ELR (cell line): ENCODE data around the gene MRPS17.
A peak's percentile ranks its signal among the peaks of the same experiment; 100 is the strongest.
"Not testable (repeated sequence)": the region's sequence is repeated elsewhere in the genome, so short reads cannot be mapped to it uniquely, and the experiment has no call there.

Source experiments
- DNase-seq: peaks from one replicate; pipeline ENCODE4 v3.0.0-alpha.2; 2015; ENCODE audit warnings: low read depth

MRPS17 gene

DNA sequence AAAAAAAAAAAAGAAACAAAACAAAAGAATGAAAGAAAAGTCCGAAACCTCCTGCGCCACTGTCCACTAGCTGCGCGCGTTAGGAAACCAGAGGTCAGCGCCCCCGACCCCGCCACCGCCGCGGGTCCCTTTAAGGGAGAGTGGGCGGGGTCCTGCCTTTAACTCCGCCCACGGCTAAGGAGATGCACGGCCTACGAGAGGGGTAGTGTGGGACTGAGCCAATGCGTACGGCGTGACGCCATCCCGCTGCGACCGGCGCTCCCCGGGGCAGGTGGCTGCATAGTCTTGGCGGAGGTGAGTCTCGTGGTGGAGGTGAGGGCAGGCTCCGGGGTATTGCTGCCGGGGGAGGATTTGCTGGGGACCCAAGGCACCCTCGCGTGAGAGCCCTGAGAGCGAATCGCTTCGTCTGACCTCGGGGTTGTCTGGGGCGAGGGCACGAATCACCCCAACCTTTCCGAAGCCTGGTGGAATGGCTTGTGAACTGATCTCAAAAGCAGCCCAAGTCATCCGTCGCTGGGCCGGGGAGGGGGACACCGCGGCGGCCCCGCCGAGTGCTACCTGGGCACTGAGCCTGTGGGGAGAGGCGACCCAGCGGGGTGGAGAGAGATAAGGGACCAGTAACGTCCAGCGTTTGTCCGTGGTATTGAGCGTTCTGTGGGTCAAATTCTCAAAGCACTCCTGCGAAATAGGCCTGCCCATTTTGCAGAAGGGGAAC lies at the start of gene MRPS17:
Gene MRPS17 (plus strand): TSS at position 241 of the 715 bp plus-strand sequence. CDS start 1,319 bp downstream, outside the sequence.
- peak; percentile 89 for DNase-seq

DNA sequence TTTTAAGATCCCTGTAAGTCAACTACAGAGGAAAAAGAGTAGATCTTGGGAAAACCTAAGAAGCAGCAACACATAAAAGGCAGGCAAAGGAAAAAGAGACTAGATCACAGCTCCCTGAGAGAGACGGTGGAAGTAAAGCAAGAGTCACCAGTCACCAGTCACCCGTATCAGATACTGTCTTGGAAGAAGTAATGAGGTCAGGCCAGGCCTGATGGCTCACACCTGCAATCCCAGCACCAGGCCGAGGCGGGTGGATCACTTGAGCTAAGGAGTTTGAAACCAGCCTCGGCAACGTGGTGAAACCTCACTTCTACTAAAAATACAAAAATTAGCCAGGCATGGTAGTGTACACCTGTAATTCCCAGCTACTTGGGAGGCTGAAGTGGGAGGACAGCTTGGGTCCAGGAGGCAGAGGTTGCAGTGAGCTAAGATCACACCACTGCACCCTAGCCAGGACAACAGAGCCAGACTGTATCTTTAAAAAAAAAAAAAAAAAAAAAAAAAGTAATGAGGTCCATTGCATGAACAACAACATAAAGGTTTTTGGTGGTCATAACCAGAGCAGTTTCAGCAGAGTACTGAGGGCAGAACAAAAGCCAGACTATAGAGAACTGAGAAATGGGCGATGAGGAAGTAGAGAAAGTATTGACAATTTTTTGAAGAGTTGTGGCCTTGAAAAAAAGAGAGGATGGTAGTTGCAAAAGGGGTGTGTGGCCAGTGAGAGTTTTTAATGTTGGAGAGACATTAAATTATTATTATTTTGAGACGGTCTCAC lies 47.5 kb upstream of the MRPS17 start:
- DNase-seq: no peak

DNA sequence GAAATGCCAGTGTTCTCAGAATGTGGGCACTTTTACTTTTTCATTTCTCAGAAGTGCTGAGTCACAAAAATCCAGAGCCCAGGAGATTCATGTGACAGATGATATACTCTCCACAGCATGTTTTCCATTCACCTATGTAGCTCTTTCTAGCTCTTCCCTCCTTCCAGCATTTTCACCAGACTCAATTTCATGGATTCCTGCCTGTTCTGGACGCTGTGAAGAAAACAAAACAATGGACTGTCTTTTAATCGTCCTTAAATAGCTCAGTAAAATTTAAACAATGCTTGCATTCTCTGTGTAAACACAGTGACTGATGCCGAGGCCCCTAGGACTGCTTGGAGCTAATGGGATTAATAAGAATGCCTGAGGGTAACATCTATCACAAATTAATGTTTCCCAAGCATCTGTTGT lies 38.9 kb upstream of the MRPS17 start:
- DNase-seq: no peak

DNA sequence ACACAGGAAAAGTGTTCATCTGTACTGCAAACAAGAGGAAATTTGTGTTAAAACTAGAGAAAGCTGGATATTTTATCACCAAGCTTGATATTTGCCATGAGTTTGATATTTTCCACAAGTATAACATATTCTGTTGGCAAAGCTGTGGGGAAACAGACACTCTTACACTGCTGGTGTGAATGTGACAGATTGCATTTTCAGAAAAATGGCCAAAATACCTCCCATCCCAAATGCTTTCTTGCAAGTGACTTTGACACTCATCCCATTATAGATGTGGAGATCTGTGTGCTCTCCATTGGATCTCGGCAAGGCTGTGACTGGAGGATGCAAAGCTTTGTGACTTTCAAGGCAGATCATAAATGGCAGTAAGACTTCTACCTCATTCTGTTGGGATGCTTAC lies 33.9 kb upstream of the MRPS17 start:
- no peak for DNase-seq

DNA sequence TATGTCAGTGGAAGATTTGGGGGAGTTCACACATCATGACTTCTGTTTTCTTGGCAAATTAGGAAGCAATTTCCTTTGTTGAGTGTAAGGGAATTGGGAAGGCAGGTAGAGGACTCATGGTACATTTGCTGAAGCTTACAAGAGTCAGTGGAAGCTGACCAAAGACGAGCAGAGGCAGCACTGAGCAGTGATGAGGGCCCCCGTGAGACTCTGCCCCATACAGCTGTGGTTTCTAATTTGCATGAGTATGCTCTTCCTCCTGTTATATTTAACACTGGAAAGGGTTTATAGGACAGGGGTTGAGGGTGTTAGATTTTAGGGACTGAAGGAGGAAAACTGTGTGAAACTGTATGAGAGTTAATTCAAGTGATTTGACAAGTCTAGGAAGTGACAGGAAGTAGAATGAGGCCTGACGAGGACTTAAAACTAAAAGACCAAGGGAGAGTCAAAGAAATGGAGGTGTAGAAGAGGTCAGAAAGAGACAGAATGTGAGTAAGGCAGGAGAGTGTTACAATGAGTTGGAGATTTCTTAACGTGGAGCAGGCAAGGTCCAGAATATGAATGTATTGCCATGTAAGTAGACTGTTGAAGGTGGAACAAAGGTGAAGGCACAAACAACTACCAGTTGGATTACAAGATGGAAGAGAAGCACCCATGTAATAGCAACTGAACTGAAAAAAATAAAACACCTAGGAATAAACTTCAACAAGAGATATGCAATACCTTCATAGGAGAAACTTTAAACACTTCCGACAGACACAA lies 23.5 kb upstream of the MRPS17 start:
- no peak for DNase-seq

DNA sequence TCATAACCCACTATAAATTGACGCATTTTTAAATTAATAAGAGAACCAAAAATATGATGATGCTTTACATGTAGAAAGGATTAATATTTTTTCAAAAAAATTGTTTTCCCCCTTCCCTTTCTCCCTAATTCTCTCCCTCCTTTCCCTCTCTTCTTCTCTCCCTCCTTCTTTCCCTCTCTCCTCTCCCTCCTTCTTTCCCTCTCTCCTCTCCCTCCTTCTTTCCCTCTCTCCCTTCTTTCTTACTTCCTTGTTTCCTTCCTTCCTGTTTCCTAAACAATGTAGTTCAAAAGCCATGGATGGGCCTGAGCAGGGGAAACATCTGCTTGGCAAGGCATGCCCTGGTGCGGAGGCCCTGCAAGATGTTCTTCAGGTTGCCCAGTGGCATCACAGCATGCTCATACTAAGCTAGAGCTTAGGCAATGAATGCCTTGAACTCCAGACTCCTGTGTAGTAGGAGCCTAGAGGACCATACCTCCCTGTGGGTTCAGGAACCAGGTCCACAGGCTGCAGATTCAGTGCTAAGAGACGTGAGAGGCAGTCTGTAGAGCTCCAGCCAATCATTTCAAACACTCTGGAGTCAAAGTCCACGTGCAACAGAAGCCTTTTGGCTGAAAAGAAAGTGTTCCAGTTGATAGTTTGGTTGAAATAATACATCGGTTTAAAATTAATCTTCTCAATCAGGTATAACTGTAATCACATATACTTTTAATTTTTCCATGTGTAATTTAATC lies 20.1 kb upstream of the MRPS17 start:
- DNase-seq: no peak

DNA sequence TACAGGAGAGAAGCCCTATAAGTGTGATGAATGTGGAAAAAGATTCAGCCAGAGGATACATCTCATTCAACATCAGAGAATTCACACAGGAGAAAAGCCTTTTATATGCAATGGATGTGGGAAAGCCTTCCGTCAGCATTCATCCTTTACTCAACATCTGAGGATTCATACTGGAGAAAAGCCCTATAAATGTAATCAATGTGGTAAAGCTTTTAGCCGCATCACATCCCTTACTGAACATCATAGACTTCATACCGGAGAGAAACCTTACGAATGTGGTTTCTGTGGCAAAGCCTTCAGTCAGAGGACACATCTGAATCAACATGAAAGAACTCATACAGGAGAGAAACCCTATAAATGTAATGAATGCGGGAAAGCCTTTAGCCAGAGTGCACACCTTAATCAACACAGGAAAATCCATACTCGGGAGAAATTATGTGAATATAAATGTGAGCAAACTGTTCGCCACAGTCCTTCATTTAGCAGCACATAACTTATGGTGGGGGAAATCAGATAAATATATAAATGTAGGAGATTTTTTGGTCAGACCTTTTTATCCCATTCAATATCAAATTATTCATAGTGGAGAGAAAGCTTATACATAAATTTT lies 12.1 kb upstream of the MRPS17 start:
- no peak for DNase-seq

DNA sequence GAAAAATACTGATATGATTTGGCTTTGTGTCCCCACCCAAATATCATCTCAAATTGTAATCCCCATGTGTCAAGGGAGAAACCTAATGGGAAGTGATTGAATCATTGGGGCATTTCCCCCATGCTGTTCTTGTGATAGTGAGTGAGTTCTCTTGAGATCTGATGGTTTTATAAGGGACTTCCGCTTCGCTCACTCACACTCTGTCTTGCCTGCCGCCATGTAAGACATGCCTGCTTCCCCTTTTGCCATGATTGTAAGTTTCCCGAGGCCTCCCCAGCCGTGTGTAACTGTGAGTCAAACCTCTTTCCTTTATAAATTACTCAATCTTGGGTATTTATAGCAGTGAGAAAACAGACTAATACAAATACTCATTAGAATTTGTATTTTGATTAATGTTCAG lies 5.1 kb upstream of the MRPS17 start:
- no peak for DNase-seq

DNA sequence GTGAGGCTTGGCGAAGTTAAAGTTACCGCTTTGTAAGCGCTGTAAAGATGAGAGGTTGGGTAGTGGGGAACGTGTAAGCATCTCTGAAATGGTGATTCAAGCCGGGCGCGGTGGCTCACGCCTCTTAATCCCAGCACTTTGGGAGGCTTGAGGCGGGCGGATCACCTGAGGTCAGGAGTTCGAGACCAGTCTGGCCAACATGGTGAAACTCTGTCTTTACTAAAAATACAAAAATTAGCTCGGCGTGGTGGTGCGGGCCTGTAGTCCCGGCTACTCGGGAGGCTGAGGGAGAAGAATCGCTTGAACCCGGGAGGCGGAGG lies 635 bp downstream of the MRPS17 start:
- DNase-seq: not testable (repeated sequence)

DNA sequence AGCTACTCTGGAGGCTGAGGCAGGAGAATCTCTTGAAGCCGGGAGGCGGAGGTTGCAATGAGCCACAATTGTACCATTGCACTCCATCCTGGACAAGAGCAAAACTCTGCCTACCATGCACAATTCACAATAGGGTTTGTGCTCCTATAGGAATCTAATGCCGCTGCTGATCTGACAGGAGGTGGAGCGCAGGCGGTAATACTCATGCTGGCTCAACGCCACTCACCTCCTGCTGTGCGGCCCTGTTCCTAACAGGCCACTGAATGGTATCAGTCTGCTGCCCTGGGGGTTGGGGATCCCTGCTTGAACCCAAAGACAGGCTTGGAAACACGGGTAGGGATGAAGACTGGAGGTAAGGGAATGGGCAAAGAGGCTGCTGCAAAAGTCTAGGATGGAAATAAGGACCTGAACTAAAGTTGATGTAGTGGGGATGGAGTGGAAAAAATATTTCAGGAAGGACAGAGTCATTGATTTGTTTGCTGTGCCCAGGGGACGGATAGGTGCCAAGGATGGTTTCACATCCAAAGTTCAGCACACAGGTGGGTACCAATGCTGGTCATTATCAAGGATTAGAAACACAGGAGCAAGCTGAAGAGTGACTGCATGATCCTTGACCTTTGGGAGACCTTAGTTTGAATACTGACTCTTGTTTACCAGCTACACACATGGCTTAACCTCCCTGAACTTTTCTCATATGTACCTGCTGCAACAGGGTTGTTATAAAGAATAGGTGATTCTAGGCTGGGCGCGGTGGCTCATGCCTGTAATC lies 2.2 kb downstream of the MRPS17 start:
- no peak for DNase-seq

DNA sequence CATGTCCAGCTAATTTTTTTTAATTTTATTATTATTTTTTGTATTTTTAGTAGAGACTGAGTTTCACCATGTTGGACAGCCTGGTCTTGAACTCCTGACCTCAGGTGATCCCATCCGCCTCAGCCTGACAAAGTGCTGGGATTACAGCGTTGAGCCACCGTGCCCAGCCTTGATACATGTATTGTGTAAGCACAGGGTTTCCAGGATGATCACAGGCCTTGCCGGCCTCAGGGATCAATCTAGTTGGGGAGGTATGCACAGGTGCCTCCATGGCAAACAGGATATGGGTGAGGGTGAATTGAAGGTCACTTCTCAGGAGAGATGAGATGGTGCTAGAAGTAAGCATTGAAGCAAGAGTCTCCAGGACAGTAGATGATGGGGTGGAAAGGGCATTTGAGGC lies 5.5 kb downstream of the MRPS17 start:
- DNase-seq: no peak

DNA sequence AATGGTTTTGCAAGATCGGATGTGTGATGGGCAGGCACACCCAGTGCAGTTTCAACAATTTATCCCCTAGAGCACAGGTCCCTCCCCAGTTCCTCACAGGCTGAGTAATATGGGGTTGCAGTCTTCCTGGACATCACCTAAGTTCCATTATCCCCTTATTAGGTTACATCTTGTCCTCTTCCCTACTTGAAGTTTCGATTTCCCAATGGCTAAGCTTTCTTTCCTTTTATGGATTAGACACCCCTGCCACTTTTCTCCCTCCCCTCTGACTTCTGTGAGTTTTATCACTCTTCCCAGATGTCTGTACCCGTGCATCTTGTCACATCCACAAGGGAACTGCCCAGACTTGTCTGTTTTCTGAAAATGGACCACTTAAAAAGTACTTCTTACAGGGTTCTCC lies 10.3 kb downstream of the MRPS17 start:
- no peak for DNase-seq

DNA sequence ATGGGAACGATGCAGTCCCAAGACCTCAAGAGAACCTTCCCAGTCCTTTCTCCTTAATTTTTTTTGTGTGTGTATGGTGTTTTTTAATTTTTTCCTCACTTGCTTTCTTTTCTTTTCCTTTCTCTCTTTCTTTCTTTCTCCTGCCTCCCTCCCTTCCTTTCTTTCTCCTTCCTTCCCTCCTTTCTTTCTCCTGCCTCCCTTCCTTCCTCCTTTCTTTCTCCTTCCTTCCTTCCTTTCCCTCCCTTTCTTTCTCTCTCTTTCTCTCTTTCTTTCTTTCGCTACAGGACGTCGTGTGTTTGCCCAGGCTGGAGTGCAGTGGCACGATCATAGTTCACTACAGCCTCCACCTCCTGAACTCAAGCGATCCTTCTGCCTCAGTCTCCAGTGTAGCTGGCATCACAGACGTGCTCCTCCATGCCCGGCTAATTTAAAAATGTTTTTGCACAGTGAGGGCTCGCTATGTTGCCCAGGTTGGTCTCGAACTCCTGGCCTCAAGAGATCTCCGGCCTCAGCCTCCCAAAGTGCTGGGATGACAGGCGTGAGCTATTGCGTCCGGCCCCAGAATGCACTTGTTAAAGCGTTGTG lies 12.0 kb downstream of the MRPS17 start:
- no peak for DNase-seq

DNA sequence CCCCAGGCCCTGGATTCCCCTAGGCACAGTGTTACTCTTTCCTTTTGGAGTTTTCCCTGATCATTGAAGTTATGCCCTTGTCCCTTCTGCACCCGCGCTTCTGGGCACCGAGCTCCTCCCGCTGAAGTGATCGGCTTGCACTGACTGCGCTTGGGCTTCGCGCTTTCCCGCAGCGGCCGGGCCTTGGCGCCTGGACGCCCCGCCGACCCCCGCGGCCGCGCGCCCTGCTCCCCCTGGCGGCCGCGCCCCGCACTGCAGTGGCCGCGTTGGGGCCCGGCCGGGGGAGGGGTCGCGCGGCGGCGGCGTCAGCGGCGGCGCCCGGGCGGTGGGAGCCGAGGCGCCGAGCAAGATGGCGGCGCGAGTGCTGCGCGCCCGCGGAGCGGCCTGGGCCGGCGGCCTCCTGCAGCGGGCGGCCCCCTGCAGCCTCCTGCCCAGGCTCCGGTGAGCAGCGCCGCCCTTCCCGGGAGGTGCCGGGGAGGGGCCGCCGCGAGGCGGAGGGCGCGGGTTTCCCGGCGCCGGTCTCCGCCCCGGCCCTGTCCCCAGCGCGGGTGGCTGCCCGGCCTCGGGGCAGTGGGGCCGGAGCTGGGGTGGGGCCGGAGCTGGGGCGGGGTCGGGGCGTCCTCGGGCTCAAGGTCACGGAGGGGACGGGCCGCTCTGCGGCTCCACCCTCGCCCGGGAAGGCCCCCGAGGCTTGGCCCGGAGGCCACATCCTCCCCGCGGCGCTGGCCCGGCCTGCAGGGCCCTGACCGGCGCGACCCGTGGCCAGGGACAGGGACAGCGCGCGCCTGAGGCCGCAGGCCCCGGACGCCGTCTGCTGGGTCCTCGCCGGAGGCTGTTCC lies 12.8 kb downstream of the MRPS17 start, which contains the start of gene NIPSNAP2:
Gene NIPSNAP2 (plus strand): TSS at position 325 of the 839 bp plus-strand sequence. CDS start 25 bp downstream, at position 350.
- peak; percentile 77 for DNase-seq

DNA sequence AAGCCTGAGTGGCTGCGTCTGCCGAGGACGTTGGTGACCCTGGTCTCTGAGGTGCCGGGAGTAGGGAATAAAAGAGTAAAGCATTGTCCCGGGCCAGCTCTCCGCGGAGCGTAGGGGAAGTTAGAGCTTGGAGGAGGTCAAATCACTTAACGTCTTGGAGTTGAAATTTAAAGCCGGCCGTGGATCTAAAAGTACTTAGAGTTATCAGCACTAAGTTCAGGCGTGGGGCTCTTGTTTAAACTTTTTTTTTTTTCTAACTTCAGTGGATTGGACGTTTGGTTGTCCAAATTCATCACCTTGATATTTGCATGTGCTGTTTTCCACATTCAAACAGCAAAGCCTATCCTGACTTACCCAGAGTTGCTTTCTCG lies 13.4 kb downstream of the MRPS17 start:
- DNase-seq: no peak

DNA sequence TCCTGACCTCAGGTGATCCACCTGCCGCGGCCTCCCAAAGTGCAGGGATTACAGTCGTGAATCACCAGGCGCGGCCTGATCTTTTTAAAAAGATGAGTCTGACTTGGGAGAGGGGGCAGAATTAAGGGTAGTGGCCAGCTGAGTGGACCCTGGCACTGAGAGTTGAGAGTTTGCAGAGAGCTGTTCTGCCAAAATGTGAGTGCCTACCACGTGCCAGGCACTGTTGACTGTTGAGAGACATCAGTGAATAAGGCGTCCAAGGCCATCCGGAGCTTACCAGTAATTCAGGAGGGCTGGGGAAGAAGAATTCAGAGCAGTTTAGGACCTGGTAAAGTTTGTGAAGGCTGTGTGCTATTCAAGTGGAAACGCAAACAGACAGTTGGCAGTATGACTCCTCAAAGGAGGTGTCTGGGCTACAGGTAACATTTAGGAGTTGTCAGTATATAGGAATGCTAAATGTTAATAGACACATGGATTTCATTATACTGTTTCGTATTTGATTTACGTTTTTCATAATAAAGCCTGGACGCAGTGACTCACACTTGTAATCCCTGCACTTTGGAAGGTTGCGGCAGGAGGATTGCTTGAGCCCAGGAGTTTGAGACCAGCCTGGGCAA lies 14.2 kb downstream of the MRPS17 start:
- peak; percentile 15 for DNase-seq

DNA sequence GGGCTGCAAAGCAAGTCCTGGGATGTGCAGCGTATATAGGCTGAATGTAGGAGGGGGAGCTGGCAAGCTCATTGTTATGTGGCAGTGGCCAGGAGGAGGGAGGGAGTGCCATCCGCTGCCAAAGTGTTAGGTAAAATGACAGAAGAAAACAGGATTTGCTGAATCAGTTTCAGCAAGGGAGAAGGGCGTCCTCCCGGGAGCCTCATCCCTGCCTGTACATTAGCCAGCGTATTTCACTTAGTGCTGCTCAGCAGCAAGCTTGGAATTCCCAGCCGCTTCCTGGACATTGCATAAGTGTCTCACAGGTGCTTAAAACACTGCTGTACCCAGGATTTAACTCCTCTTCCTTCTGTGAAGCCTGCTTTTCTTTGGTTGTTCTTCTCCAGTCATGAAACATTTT lies 15.2 kb downstream of the MRPS17 start:
- DNase-seq: no peak

DNA sequence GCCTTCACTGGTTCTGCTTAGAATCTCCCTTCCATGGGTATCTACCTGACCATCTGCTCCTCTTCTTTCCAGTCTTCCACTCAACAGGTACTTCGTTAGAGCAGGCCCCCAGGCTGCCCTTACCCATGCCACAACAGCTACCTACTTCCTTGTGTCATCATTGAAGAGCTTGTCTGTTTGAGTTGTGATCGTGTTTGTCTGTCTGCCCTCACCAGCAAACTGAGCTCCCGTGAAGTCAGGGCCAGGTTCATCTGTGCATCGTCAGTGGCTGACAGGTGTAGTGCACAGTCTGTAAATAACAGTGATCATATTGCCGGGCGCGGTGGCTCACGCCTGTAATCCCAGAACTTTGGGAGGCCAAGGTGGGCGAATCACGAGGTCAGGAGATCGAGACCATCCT lies 17.7 kb downstream of the MRPS17 start:
- DNase-seq: no peak

DNA sequence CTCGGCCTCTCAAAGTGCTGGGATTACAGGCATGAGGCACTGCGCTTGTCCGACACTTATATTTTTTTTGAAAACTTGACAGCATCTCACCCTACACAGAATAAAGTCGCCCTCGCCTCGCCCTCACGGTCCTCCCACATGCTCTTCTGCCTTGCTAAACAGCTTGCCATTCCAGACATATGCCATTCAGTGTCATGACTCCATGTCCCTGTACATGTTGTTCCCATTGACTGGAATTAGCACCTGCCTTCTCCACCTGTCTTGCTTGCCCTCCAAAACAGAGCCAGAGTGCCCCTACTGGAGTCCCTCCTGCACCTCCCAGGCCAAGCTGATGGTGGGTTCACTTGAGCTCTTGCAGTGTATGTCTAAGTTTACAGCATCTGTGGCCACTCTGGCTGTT lies 18.9 kb downstream of the MRPS17 start:
- DNase-seq: no peak
